Stimulated activated CD8-positive, alpha-beta memory T cell treated with anti-CD3 and anti-CD28 coated beads, Interleukin-15, amount 100 ng/mL, for 1 hour (primary cell): Measurements from ENCODE around the gene SSBP3.
"Not testable (repeated sequence)": the region's sequence is repeated elsewhere in the genome, so short reads cannot be mapped to it uniquely, and the experiment has no call there.

Experiments
- DNase-seq: peaks from one replicate; pipeline ENCODE4 v3.0.0-alpha.2; 2020; ENCODE audit warnings: low read depth

Gene SSBP3

DNA sequence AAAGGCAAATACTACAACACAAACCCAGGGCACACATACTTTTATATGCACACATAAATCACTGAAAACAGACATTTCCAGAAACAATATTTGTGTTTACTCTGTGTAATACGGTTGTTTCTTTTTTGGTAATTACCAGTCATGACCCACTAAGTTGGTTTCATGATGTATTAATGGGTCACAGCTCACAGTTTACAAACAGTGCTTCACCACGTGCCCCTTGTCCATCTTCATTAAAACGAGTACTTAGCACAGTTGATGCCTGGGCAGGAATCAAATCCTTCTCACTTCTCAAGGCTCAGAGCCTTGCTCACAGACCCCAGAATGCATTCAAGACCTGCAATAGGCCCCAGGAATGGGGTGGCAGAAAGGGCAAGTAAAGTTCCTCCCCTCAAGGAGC, 13.8 kb downstream of the SSBP3 start:
- DNase-seq = no peak

DNA sequence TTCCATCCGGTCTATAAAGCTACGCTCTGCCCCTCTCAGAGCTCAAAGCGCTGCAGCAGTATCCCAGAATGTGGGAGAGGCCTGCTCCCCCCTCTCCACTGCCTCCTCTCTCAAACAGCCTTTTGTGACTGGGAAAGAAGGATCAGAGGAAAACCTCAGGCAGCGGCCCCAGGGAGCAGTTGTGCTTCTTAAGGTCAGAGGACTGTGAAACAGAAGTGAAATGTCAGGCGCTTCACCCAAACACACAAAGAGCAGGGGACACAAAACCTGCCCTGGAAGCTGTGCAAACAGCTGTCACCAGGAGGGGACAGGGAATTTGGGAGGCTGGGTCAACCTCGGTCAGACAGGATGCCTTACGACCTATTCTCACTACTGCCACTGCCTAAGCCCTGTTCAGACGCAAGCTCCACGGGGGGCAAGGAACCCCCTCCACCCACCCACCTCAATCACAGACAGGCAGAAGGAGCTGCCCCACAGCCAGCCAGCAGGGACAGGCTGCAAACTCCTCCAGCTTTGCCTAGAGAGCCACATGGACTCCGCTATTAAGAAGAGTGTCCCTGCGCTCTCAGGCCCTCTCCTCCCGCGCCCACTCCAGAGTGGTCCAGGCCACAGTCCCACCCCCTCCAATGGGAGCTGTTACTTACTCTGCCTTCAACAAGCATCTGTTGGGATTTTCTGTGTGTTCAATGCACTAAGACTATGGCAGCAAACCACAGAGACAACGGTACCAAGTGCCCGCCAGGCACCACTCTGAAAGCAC, 14.6 kb downstream of the SSBP3 start:
- no peak for DNase-seq

DNA sequence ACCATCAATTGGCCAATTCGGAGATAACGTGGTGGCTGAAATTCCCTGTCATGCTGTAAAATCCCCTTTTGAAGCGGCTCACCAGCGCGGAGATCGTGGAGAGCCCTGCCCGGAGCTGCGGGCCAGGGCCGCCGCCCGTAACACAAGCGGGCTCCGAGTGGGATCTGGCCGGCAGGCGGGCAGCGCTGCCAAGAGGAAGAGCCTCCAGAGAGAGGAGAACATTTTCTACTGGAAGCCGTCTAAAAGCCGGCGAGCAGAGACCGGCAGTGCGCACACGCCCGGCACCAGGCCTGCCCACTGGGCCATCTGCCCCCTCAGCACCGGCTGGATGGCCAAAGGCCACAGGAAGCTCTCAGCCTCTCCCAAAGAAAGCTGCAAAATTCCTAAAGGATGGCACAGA, 15.5 kb downstream of the SSBP3 start:
- DNase-seq = no peak

DNA sequence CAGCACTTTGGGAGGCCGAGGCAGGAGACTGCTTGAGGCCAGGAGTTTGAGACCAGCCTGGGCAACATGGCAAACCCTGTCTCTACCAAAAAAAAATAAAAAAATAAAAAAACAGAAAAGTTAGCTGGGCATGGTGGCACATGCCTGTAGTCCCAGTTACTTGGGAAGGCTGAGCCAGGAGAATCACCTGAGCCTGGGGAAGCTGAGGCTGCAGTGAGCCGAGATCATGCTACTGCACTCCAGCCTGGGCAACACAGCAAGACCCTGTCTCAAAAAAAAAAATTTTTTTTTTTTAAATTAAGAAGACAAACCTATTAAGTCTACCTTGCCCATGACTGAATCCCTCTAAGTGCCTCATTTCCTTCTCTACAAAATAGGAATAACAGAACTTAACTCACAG, 16.6 kb downstream of the SSBP3 start:
- not testable (repeated sequence) for DNase-seq

DNA sequence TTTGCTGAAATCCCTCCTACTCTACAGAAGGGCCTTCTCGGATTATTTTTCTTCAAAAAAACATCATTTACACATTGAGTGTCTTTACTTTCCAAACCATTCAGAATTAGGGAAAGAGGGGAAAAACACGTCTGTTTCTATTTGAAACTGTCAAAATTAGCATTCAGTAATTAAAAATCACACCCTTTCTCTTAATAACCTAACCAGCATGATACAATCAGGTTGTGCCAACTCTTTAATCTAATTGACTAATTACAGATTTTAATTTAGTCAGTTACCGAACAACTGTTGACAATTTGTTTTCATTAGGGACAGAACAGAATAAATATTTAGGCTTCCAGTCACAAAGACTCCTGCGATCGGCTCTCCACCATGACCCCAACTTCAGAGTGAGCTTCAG, 18.8 kb downstream of the SSBP3 start:
- DNase-seq = no peak

DNA sequence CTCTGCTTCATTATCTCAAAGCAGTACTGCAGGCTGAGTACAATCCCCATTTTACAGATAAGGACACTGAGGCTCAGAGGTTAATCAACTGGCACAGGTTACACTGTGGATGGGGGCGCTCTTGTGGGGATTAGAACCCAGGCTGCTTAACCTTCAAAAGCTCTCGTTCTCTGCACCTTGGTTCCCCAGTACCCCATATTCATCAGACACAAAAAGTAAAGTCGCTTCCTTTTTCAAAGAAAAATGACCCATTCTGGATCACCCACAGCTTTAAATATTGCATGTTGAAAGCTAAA, 20.5 kb downstream of the SSBP3 start:
- DNase-seq = no peak

DNA sequence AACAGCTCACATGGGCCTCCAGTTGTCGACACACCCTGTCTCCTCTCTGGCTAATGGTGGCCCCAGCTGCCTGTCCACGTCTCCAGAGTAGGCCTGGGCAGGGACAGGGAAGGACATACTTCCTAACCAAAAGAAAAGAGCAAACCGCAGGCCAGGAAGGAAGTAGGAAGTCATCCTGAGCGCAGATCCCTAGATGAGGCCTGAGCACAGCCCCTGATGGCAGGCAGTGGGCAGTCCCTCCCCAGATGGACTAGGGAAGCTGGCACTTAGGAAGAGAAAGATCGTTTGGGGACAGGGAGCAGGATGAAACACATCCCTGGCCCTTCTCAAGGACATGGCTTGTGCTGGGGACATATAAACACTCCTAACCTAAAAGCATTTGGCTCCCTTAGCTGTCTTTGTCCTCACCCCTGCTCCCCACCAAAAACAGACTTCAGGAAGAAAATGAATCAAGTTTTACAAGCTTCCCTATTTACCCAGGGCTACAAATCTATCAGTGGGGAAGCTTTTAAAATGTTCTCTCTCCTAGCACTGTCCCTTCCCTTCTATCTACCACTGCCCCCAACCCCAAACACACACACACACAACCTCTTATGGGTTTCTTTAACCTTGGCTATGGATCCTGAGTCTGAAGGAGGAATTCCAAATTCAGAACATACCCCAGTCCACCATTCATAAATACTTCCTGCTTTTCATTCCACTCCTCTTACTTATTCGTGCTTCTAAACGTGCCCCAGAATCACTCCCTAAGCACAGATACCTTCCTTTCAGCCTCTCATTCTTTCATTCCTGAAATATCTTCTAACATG, 21.1 kb downstream of the SSBP3 start:
- DNase-seq = no peak

DNA sequence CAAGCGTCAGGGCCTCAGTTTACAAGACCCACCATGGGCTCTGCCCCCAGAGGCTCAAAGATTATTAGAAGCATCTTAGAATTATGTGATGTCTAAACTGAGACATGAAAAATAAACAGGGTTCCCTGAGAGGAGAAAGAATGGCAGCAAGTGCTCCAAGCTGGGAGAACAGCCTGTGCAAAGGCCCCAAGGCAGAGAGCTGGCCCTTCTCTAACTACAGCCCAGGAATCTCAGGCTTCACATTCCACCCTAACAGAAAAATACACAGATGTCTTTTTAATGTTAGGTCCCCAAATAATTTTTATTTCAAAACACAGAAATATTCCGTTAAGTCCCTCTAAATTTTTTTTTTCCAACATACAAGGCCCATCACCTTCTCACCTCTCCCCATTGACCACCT, 21.7 kb downstream of the SSBP3 start:
- DNase-seq = no peak

DNA sequence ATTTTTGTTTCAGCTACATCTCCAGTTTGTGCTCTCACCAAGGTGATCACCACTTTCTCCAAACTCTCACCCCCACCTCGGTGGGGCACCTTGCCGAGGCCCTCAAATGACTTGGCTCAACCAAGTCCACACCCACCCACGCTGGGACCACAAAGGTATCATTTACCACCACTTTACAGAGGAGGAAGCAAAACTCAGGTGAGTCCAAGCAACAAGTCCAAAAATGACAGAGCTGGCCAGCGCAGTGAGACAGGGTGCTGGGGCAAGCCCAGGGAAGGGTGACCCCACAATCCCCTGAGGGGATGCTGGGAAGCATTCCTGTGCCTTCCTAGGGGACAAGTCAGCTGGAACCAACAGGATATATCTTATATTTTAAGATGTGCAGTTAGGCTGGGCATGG, 24.7 kb downstream of the SSBP3 start:
- DNase-seq = no peak

DNA sequence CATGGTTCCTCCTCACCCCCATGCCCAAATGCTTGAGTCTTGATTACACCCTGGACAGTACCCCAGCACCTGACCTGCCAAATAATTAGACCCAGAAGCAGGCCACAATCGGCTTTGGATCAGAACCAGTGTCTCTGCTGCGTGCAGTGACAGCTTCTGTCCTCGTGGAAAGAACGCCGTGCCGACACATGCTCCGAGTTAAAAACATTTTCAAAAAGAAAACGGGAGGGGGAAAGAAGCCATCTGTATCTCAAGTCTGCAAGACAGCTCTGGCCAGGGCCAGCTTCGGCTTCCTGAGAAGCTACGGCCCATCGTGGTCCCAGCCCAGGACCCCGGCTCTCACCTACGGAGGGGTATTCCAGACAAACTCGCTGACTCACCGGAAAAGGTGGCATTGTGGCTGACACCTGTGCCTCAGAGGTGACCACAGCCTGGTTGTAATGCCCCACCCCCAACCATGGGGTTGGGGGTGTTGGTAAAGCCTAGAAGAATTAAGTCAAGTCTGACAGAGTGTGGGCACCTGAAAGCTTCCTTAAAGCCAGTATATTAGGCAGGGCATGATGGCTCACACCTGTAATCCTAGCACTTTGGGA, 25.8 kb downstream of the SSBP3 start:
- DNase-seq = no peak

DNA sequence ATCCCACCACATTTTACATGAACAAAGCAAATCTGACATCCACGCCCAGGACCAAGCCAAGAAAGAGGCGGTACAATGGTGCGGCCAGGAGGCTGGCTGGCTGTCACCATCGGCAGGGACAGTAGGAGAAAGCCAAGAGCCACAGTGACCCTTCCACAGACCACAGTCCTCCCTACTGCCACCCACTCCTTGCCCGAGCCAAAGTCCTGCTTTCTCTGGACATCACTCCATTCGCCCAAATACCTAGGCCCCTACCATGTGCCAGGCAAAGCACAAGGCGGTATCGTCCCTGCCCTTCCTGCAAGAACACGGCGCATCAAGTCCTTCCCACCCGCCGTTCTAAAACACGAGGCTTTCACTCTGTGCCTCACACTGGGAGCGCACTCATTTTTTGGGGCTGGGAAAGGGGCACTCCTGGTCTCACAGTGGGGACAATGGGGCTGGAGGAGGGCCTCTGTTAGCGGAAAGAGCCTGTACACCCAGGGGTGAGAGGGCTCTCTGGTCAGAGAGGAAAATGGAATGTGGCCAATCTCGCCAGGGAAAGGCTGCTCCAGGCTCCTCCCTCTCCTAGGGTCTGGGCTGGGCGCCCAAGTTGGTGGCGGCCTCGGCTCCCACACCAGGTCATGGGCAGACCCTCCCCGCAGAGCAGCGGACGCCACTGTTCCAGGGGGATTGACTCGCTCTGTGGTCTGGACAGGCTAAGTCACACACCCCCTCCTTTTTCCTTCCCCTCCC, 26.5 kb downstream of the SSBP3 start:
- no peak for DNase-seq

DNA sequence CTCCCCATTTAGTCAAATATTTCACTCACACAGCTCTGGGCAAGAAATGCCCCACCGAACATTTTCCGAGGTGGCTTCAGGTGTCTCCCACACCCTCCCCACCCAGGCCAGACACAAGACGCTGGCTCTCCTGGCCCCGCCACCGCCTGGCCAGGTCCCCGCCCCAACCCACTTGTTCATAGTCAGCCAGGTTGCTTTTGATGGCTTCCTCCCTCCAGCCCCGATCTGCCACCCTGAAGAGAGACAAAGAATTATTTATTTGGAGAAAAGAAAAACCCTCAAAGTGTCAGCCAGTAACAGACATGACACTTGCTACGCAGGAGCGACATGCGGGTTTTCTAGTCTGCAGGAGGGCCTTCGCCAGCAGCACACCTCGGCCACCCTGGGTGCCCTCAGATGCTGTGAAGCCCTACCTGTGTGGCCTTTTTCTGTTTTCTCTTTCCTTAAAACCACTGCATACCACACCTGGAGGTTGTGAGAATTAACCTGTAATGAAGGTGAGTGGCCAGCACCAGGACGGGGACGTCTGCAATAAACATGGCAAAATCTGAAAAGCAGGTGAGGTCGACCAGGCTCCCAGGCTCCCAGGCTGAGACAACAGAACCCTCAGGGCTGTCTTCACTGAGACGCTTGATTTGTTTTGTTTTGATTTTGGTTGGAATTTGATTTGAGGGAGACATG, 27.2 kb downstream of the SSBP3 start:
- no peak for DNase-seq

DNA sequence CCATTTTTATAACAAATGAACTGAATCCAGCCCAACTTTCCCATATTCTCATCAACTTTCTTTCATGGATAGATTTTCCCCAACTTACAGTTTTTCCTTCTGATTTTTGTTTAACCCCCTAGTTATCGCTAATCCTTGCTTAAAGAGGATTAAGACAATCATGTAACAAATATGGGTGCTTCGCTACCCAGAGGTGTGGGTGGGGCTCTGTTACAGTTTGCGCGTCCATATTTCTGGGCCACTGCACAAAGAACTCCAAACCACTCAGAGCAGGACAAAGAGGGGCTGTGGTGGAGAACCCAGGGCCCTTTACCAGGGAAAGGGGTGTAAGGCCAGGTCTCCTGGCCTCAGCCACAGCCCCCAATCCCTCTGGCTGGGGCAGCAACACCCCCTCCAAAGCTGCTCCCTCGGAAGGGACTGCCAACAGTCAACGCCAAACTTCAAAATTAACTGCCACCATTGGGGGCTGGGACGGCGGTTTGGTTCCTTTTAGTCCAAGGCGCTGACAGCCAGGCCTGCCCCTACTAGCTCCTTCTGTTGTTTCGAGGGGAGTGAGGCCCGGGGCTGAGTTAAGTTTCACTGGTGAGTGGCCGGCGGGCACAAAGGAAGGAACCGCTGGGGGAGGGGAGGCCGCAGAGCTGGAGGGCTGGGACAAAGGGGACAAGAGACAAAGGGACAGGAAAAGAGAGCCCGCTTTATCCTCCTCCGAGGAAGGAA, 27.9 kb downstream of the SSBP3 start:
- DNase-seq = no peak

DNA sequence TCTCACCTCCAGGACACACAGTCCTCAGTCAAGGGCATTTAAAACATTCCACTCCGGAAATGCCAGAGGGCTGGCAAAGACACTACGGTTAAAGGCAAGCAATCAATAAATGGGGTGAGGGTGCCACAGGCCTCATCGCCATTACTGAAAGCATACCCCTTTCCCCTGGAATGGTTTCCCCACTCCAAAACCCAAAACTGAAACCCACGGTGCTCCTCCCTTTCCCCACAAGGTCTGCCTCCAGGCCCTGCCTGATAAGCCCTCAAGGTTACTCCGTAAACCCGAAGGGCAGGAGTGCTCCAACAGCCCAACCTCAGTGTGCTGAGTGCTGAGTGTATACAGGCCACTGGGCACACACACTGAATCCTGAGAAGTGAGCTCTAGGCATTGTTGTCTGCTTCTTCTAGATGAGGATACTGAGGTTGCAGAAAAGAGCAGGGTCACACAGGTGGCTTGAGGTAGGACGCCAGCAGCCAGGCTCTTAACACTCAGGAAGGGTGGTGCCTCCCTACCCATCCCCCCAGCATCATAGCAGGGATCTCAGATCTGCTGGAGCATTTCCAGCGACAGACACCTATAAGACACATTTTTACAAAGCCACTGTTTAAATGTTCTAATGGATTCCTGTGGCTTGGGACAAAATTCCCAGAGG, 29.0 kb downstream of the SSBP3 start:
- no peak for DNase-seq

DNA sequence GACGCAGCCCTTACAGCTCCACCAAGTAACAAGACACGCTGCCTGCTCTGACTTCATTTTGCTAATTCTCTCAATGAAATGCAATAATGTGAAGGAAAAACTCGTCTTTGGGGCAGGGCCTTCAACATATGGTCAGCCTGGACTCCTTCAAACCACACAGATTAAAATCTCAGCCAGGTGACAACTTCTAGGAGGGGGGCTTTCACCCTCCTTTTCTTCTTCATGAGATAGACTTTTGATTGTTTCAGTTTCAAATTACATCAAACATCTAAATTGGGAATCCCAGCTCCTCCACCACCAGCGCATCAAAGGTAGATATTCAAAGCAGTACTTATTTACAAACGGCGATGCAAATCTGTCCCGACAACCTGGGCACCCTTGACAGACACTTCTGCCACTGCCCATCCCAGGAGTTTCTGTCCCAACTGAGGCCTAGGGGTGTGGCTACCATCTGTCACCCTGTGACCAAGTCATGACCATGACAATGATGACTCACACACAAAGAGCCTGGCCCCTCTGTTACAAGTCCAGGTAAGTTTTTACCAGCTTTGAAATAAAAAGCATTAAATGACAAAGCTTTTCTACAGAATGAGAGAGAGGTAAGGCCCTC, 29.7 kb downstream of the SSBP3 start:
- no peak for DNase-seq

DNA sequence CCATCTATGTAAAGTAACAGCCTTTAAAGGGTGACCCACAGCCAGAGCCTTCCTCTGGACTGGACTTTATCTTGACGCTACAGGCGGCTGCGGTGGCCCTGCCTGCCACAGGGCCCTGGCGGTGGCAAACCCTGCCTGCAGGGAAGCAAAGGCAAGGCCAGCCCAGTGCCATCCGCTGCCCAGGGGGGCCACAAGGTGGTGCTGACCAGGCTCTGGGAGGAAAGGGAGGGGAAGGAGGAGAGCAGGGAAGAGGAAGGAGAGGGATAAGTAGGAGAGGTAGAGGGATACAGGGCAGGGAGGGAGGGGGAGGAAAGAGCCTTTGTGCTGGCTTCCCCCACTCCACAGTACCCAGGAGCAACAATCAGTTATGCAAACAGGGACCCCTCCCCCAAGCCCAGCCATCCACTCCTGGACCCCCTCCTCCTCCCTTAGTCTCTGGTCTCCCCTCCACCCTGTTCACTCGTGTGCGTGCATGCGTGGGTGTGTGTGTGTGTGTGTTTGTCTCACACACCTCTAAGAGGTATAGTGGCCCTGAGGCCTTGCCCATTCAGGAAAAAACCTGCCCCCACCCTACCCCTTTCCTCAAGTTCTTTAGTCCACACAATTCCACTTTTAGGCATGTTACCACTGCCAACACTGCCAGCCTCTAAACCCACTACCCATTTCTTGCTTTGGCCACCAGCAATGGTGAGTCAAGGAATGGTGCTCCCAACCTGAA, 30.3 kb downstream of the SSBP3 start:
- DNase-seq = no peak

DNA sequence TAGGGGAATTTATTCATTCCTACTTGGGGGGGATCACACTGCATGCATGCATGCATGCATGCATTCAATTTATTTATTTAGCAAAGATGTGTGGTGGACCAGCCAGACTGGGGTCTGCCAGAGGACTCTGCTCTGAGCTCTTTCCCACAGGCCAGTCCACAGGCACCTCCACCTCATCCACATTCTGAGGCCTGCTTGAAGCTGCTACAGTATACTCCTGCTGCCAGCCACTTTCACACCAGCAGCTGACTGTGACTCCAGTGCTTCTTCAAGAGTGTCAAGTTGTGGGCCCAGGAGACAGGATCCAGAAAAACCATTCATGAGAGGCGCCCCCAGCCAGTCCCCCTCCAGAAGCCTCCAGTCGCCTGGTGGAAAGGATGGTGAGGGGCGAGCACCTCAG, 30.9 kb downstream of the SSBP3 start:
- no peak for DNase-seq

DNA sequence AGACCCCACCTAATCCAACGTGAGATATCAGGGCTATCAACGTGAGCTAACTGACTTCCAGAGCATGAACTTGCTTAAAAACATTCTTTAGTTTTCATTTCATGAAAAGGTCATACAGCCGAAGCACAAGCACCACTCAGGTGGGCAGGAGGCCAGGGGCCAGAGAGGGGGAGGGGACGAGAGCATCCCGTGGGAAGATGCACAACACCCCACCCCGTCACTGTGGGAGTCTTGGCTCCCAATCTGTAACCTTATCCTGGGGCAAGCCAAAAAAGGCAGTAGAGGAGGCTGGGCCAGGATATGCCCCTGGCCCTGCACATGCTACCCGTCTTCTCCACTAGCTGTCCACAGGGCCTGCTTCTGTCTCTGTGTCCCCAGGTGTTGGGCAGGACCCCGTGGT, 31.4 kb downstream of the SSBP3 start:
- no peak for DNase-seq

DNA sequence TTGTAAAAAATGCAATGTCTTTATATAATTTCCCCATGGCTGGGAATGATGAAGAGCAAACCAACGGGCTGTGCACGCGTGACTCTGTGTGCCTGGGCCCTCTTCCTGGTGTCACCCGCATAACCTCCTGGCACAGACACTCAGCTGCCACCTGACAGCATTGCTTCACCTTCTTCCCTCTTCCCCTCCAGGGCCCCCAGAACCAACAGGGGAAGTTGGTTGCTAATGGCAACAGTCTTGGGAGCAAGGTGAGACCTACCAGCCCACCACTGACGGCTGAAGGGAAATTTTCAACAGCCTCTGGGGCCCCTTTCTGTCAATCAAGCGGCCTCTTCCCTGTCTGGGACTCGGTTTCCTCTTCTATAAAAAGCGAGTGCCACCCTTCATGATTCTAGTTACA, 33.2 kb downstream of the SSBP3 start:
- no peak for DNase-seq

DNA sequence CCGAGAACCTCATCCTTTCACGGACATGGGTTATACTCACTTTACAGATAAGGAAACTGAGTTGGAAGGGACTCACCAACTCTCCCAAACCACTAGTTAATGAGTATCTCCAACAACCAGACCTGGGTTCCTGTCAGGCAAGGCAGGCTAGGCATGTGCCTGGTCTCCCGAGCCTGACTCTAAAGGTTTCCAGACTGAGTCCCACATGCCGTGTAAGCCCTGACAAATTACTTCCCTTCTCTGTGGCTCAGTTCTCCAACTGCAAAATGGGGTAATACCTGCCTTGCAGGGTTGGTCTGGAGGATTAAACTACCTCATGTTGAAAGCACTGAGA, 34.3 kb downstream of the SSBP3 start:
- DNase-seq = no peak
